PC-3 (cell line): ENCODE results near the gene VWCE. TPM values are rescaled to one million over a fixed set of nuclear protein-coding genes. Genes with fewer than 3 reads are reported as not detected.
"Not testable (repeated sequence)": the region's sequence is repeated elsewhere in the genome, so short reads cannot be mapped to it uniquely, and the experiment has no call there.

ENCODE experiments used
- ATAC-seq: fragments of 200-7000 bp; cut with Tn5 transposase; 2 replicates; pipeline ENCODE4 v1.9.1; 2020; ENCODE audit warnings: mild to moderate bottlenecking, moderate library complexity
- BruUV-seq: library from RNA; stranded (reverse); fragments of 400-500 nt; replicated peaks from 2 replicates; lab custom pipeline; 2021; lab: Mats Ljungman, UMichigan
- CTCF ChIA-PET: fragments of 300-600 bp; sonication (Branson Sonifier 250); formaldehyde crosslinking; loops from one replicate; lab custom pipeline; 2022; ENCODE audit warnings: antibody characterized with exemption; lab: Charles Lee
- POLR2A ChIA-PET: fragments of 300-600 bp; sonication (Branson Sonifier 250); formaldehyde crosslinking; loops from one replicate; lab custom pipeline; 2022; ENCODE audit warnings: antibody characterized with exemption; ENCODE audit not compliant: unreplicated experiment; lab: Charles Lee
- DNase-seq: peaks from one replicate; pipeline ENCODE4 v3.0.0-alpha.2; 2015
- H2AFZ ChIP-seq: fragments of 300-600 bp; sonication (generic); 2 replicates; pipeline ENCODE4 v1.6.0; 2016; ENCODE audit warnings: antibody characterized with exemption, low read length
- H3F3A ChIP-seq: fragments of 300-600 bp; sonication (generic); one replicate; pipeline ENCODE4 v1.6.0; 2017; ENCODE audit warnings: antibody characterized with exemption, low read length, control low read depth, mild to moderate bottlenecking; ENCODE audit not compliant: unreplicated experiment
- H3K27ac ChIP-seq: fragments of 300-600 bp; sonication (generic); 2 replicates; pipeline ENCODE4 v1.5.1; 2016; ENCODE audit warnings: mild to moderate bottlenecking, low read length
- H3K27me3 ChIP-seq: fragments of 300-600 bp; sonication (generic); 2 replicates; pipeline ENCODE4 v1.6.1; 2016; ENCODE audit warnings: low read length, mixed read lengths
- H3K36me3 ChIP-seq: fragments of 300-600 bp; sonication (generic); 2 replicates; pipeline ENCODE4 v1.6.1; 2016; ENCODE audit warnings: low read depth, mixed run types, low read length, mixed read lengths
- H3K4me1 ChIP-seq: fragments of 300-600 bp; sonication (generic); 2 replicates; pipeline ENCODE4 v1.5.1; 2016; ENCODE audit warnings: low read length; ENCODE audit not compliant: insufficient read depth
- H3K4me2 ChIP-seq: fragments of 300-600 bp; sonication (generic); 2 replicates; pipeline ENCODE4 v1.6.0; 2016; ENCODE audit warnings: low read length
- H3K4me3 ChIP-seq: fragments of 300-600 bp; sonication (generic); 2 replicates; pipeline ENCODE4 v1.5.1; 2016; ENCODE audit warnings: mild to moderate bottlenecking, low read length, mixed read lengths
- H3K79me2 ChIP-seq: fragments of 300-600 bp; sonication (generic); 2 replicates; pipeline ENCODE4 v1.6.1; 2017; ENCODE audit warnings: low read length, mixed read lengths
- H3K9ac ChIP-seq: fragments of 300-600 bp; sonication (generic); 2 replicates; pipeline ENCODE4 v1.6.0; 2016; ENCODE audit warnings: mild to moderate bottlenecking, low read length
- H3K9me2 ChIP-seq: fragments of 300-600 bp; sonication (generic); replicated peaks from 2 replicates; pipeline ENCODE4 v1.6.1; 2016; ENCODE audit warnings: mixed run types, low read length, mixed read lengths
- H3K9me3 ChIP-seq: fragments of 300-600 bp; sonication (generic); 2 replicates; pipeline ENCODE4 v1.6.1; 2016; ENCODE audit warnings: low read length, mixed read lengths
- H4K20me1 ChIP-seq: fragments of 300-600 bp; sonication (generic); 2 replicates; pipeline ENCODE4 v1.6.1; 2016; ENCODE audit warnings: low read length, mixed read lengths
- intact Hi-C: fragments of 100-400 bp; cut with micrococcal nuclease; formaldehyde crosslinking; loops from 2 replicates; pipeline ENCODE4 v1.9.0; 2023
- total RNA-seq: library from RNA; depleted of rRNA; stranded (reverse); fragments of >200 nt; gene quantifications from 2 replicates; pipeline ENCODE4 v1.2.3, GENCODE V29; 2014

The VWCE gene
- total RNA-seq, 1 experiment from 2014 or later = 0.15 TPM

- POLR2A ChIA-PET, ATAC-seq, DNase-seq, H3F3A ChIP-seq, BruUV-seq, H3K9me2 ChIP-seq, H3K9ac ChIP-seq, H3K27me3 ChIP-seq, CTCF ChIA-PET, H3K9me3 ChIP-seq, H3K79me2 ChIP-seq, H3K36me3 ChIP-seq, H4K20me1 ChIP-seq, H3K27ac ChIP-seq, H3K4me2 ChIP-seq, H3K4me1 ChIP-seq, H2AFZ ChIP-seq, intact Hi-C loops, H3K4me3 ChIP-seq: not testable (repeated sequence)
Observed at GRCh38 chr11:61237130-61237529, 58.0 kb downstream of the VWCE start.

- ATAC-seq, H3K4me1 ChIP-seq, CTCF ChIA-PET, H3K27ac ChIP-seq, BruUV-seq, H3K4me3 ChIP-seq, H3K79me2 ChIP-seq, intact Hi-C loops, H3K27me3 ChIP-seq, H3K36me3 ChIP-seq, H3K4me2 ChIP-seq, DNase-seq, H3F3A ChIP-seq, H3K9ac ChIP-seq, POLR2A ChIA-PET, H3K9me3 ChIP-seq, H3K9me2 ChIP-seq, H2AFZ ChIP-seq, H4K20me1 ChIP-seq: not testable (repeated sequence)
Observed at GRCh38 chr11:61232548-61233145, 62.5 kb downstream of the VWCE start.

- H3K4me2 ChIP-seq, H3K27me3 ChIP-seq, DNase-seq, CTCF ChIA-PET, H3K9ac ChIP-seq, intact Hi-C loops, H3K36me3 ChIP-seq, H3K27ac ChIP-seq, BruUV-seq, H3K4me1 ChIP-seq, H2AFZ ChIP-seq, H3F3A ChIP-seq, ATAC-seq, H4K20me1 ChIP-seq, H3K4me3 ChIP-seq, H3K79me2 ChIP-seq, POLR2A ChIA-PET, H3K9me2 ChIP-seq, H3K9me3 ChIP-seq: not testable (repeated sequence)
Observed at GRCh38 chr11:61231585-61231984, 63.5 kb downstream of the VWCE start.

GRCh38 chr11:61231033-61231432 lies 64.1 kb downstream of the VWCE start:
- H3K4me3 ChIP-seq, H3K79me2 ChIP-seq, DNase-seq, H3K36me3 ChIP-seq, BruUV-seq, POLR2A ChIA-PET, H3K9me2 ChIP-seq, CTCF ChIA-PET, H3K27ac ChIP-seq, H4K20me1 ChIP-seq, H3K4me1 ChIP-seq, ATAC-seq, H3K9me3 ChIP-seq, H2AFZ ChIP-seq, H3F3A ChIP-seq, H3K9ac ChIP-seq, intact Hi-C loops, H3K27me3 ChIP-seq, H3K4me2 ChIP-seq: not testable (repeated sequence)

GRCh38 chr11:61229458-61229857 lies 65.7 kb downstream of the VWCE start:
- H3K9me2 ChIP-seq, DNase-seq, intact Hi-C loops, H3F3A ChIP-seq, H3K9me3 ChIP-seq, POLR2A ChIA-PET, H3K36me3 ChIP-seq, H2AFZ ChIP-seq, CTCF ChIA-PET, H4K20me1 ChIP-seq, H3K27me3 ChIP-seq, H3K9ac ChIP-seq, H3K4me1 ChIP-seq, H3K4me3 ChIP-seq, H3K79me2 ChIP-seq, BruUV-seq, H3K4me2 ChIP-seq, ATAC-seq, H3K27ac ChIP-seq: not testable (repeated sequence)

GRCh38 chr11:61226457-61227137 lies 68.5 kb downstream of the VWCE start:
- POLR2A ChIA-PET, H3K27me3 ChIP-seq, DNase-seq, ATAC-seq, H3K9me2 ChIP-seq, H3K9me3 ChIP-seq, H3K4me2 ChIP-seq, CTCF ChIA-PET, H4K20me1 ChIP-seq, H3K36me3 ChIP-seq, H3F3A ChIP-seq, H3K9ac ChIP-seq, H2AFZ ChIP-seq, H3K4me1 ChIP-seq, H3K27ac ChIP-seq, intact Hi-C loops, H3K79me2 ChIP-seq, BruUV-seq, H3K4me3 ChIP-seq: not testable (repeated sequence)
